Measurements from ENCODE around the gene JMJD4.

GRCh38 chr1:227745568-227746265 is 10.6 kb upstream of the JMJD4 start:
- TF ChIP-seq, protein P1, sequence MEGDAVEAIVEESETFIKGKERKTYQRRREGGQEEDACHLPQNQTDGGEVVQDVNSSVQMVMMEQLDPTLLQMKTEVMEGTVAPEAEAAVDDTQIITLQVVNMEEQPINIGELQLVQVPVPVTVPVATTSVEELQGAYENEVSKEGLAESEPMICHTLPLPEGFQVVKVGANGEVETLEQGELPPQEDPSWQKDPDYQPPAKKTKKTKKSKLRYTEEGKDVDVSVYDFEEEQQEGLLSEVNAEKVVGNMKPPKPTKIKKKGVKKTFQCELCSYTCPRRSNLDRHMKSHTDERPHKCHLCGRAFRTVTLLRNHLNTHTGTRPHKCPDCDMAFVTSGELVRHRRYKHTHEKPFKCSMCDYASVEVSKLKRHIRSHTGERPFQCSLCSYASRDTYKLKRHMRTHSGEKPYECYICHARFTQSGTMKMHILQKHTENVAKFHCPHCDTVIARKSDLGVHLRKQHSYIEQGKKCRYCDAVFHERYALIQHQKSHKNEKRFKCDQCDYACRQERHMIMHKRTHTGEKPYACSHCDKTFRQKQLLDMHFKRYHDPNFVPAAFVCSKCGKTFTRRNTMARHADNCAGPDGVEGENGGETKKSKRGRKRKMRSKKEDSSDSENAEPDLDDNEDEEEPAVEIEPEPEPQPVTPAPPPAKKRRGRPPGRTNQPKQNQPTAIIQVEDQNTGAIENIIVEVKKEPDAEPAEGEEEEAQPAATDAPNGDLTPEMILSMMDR (conservative IDR thresholded peaks at IDR 0.05; ENCODE audit: low read depth in 2 of 2): no peak
- no peak for TF ChIP-seq EZH2phosphoT487 (IDR thresholded peaks at IDR 0.05; ENCODE audit: unreplicated experiment)
- no peak for TF ChIP-seq POLR2AphosphoS5 (IDR thresholded peaks at IDR 0.05; ENCODE audit: low read depth)
- TF ChIP-seq, protein P2, sequence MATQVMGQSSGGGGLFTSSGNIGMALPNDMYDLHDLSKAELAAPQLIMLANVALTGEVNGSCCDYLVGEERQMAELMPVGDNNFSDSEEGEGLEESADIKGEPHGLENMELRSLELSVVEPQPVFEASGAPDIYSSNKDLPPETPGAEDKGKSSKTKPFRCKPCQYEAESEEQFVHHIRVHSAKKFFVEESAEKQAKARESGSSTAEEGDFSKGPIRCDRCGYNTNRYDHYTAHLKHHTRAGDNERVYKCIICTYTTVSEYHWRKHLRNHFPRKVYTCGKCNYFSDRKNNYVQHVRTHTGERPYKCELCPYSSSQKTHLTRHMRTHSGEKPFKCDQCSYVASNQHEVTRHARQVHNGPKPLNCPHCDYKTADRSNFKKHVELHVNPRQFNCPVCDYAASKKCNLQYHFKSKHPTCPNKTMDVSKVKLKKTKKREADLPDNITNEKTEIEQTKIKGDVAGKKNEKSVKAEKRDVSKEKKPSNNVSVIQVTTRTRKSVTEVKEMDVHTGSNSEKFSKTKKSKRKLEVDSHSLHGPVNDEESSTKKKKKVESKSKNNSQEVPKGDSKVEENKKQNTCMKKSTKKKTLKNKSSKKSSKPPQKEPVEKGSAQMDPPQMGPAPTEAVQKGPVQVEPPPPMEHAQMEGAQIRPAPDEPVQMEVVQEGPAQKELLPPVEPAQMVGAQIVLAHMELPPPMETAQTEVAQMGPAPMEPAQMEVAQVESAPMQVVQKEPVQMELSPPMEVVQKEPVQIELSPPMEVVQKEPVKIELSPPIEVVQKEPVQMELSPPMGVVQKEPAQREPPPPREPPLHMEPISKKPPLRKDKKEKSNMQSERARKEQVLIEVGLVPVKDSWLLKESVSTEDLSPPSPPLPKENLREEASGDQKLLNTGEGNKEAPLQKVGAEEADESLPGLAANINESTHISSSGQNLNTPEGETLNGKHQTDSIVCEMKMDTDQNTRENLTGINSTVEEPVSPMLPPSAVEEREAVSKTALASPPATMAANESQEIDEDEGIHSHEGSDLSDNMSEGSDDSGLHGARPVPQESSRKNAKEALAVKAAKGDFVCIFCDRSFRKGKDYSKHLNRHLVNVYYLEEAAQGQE (IDR thresholded peaks at IDR 0.05; ENCODE audit: unreplicated experiment): no peak
- no peak for TF ChIP-seq ZNF462 (CRISPR knock-in tag; IDR thresholded peaks at IDR 0.05)
- TF ChIP-seq EZH2 (IDR thresholded peaks at IDR 0.05; ENCODE audit: low read depth, unreplicated experiment): no peak

All from GM23338 (cell line).